Stimulated activated CD4-positive, alpha-beta T cell treated with anti-CD3 and anti-CD28 coated beads, TNF-alpha, amount 100 ng/mL, for 48 hours (primary cell): ENCODE results near the gene STARD13.

ENCODE experiments used
- DNase-seq, 3 donors: peaks; one replicate each; pipeline ENCODE4 v3.0.0-alpha.2; 2020; ENCODE audit warnings: low read depth in 3 of 3

Gene STARD13

DNA sequence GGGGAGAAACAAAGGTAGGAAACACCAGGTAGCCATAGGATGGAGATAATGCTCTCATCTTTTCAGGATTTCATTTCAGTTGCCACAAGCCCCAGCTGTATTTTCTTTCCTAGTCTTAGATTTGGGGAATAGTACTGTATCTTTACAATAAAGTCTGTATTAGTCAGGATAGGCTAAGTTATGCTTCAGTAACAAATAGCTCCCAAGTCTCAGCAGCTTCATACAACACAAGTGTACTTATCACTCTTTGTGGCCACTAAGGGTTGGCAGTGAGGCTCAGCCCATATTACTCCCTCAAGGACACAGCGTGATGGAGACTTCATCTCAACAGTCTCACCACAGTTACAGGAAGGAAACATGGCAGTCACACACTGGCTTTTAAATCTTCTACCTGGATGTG is 61.4 kb downstream of the STARD13 start:
- DNase-seq = no peak

DNA sequence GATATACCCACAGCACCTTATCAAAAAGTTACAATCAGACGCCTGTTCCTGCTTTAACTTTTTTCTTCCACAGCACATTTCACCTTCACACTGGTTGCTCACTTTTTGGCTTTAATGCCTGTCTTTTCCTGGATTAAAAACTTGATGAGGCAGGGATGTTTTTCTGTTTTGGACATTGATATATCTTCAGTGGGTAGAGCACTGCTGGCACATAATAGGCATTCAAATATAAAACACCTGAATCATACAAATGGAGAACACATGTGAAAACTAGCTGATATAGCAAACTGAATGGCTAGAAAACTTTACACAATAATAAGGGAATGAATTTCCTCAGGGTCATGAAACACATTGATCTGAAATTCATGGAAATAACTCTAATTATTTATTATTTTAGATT is 65.6 kb downstream of the STARD13 start:
- no peak for DNase-seq

DNA sequence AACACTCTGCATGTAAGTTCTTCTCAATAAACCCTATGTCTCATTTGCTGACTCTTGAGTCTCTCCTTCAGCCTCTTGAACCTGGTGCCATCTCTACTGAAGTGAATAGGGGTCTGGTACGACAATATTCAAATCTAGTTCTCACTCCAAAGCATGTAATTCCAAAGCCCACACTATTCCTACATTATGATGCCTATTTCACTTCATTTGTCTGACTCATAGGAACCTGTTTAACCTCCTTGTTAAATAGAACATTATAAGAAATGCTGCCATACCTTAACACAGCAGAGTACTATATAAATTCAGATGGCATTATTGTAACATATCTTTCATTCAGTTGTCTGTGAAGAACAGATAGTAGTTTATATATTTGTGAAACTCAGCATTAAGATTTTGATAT is 67.1 kb downstream of the STARD13 start:
- DNase-seq = no peak

GRCh38 chr13:33218020-33218419 is 67.5 kb downstream of the STARD13 start:
- no peak for DNase-seq

DNA sequence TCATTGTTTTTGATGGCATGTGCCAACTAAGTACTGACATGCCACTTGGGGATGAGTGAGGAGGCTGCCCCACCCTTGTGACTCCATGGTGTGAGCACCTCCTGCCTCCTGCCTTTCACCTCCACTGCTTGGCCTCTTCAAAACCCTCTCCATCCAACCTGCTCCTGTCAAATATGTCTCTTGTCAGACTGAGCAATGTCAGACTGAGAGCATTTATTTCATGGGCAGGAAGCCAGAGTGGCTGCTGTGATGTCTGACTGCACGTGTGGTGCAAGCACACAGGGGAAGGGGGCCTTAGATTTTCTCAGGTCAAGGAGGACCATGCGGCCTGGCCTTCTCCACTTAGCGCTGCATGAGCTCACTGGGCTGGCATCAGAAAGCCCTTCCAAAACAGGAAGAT is 68.3 kb downstream of the STARD13 start:
- no peak for DNase-seq

DNA sequence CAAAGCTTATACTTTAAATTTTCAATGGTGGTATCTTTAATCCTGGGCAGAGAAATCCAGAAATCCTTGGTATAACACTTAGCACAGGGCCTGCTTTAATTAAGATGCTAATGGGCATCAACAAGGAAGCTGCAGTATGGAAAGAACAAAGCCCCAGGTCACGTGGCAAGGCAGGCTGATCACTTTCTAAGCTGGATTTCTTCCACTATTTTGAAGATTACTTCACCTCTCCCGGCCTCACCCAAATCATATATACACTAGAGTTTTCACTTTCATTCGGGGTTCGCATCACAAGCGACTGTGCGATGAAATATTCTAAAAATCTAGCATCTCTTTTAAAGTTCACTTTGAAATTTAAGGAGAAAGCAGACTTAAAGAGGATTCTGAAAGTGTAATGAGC is 71.8 kb downstream of the STARD13 start:
- no peak for DNase-seq

GRCh38 chr13:33213024-33213768 is 72.4 kb downstream of the STARD13 start:
- no peak for DNase-seq

- no peak for DNase-seq
Measured at GRCh38 chr13:33212396-33212795, 73.2 kb downstream of the STARD13 start.

DNA sequence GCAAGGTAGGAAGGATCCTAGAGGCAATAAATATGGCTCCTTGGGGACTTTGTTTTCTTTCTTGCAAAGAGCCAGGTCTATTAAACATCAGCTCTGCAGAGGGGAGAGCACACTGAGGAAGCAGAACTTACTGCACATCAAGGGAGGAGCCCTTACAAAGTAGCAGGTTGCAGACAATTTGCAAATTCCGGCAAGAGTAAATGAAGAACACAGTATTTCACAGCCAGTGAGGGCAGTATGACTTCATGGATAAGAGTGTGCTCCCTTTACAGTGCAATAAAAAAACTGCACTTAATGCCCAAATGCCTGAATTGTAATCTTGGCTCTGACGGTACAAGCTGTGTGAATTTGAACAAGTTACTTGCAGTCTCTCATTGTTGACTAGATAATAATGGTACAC is 75.5 kb downstream of the STARD13 start:
- no peak for DNase-seq

GRCh38 chr13:33208290-33209220 is 77.0 kb downstream of the STARD13 start:
- DNase-seq = no peak

- no peak for DNase-seq
Measured at GRCh38 chr13:33207615-33207961, 78.0 kb downstream of the STARD13 start.

DNA sequence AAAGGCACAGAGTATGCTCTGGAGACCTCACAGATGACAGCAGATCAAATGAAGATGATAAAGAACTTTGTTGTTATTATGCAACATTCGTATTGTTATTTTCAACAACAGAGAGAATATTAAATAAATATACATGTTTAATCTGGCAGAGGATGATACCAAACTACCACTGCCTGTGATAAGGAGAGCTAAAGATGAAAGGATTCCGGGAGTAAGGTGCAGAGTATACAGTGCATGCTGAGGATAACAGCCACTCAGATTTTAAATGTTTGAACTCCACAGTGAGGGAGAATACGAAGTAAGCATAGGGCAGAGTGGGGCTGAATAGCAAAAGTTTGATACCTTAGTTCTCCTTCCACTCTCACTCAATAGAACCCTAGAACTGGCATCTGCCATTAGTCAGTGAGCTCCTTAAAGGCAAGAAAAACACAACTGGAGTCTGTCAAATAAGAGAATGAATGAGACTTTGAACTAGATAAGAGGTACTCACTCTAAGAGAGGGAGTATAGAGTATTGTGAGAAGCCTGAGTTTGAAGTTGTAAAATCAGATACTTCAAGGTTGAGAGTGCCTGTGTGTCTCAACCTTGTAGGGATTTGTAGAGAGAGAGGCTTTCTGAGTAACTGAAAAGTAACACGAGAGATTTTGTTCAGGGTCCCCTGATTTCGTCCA is 78.5 kb downstream of the STARD13 start:
- DNase-seq = no peak

DNA sequence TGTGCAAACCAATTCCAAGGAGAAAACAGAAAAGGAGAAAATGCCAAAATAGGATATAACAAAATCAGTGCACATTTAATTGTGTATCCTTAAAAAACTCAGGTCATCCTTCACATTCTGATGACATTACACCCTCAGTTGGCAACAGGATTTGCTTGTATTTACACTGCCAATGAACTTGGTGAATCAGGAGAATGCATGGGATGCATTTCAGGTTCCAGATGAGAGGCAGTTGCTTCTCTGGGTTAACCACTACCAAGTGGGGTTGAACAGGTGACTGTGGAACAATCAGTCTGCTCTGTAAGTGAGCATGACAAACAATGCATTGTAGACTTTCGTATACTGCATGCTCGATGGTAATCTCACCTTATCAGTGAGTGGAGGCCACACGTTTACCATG is 79.1 kb downstream of the STARD13 start:
- DNase-seq = no peak

- no peak for DNase-seq
Measured at GRCh38 chr13:33205804-33206221, 79.7 kb downstream of the STARD13 start.

- no peak for DNase-seq
Measured at GRCh38 chr13:33205224-33205623, 80.3 kb downstream of the STARD13 start.

GRCh38 chr13:33204130-33204927 is 81.2 kb downstream of the STARD13 start:
- DNase-seq = no peak

DNA sequence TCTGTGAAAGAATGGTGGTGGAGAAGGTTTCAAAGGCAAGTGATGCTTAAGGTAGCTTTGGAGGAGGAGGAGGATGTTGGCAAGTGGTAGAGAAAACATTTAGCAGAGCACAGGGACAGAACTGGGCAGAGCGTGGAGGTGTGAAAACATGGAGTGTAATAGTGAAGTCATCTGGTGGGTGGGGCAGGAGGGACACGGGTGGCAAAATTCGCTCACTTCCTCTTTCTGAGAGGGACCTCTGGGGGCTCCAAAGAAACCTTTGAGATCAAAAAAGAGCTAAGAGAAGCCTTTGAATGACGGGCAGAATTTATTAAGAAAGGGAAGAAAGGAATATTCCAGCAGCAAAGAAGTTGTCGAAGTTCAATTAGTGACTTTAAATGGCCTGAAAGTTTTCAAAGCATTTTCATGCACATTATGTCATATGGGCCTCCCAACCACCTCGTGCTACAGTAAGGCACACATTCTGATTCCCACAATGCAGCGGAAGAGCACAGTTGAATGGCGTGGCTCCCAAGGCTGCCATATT is 82.8 kb downstream of the STARD13 start:
- no peak for DNase-seq

GRCh38 chr13:33201659-33202058 is 83.9 kb downstream of the STARD13 start:
- DNase-seq = no peak

- DNase-seq = no peak
Measured at GRCh38 chr13:33199289-33199850, 86.2 kb downstream of the STARD13 start.

DNA sequence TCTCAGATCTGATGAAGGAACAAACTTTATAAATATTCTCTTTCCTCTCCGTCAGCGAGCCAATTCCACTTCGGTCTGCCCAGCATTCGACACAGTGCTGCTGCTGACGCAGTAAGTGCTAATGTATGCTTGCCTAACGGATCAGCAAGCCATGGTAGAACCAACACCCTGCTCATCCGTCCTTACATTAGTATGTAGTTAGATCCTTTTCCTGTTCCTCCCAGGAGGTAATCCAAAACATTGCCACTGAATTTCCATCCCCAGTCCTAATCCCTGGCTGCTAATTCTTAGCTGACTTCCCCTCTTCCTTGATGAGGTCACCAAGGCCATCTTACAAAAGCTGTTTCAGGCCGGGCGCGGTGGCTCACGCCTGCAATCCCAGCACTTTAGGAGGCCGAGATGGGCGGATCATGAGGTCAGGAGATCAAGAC is 88.0 kb downstream of the STARD13 start:
- DNase-seq = no peak

DNA sequence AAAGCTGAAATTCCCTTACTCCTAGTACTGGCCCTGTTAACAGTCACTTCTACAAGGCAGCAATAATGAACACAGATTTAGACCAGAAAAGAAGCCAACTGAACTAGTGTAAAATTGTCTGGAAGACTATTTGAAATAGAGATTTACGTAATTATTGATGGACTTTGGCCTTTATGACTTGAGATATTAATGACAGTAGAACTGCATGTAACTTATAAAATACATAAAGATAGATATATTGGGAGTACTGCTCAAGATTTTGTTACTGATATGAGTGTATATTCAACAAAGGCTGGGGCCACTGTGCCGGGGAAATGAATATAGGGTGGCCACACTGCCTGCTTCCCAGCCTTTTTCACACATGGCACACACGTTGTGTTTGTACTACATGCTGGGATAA is 88.8 kb downstream of the STARD13 start:
- no peak for DNase-seq
